GM21529 (cell line): ENCODE data around the gene IMPDH1.
A peak's percentile ranks its signal among the peaks of the same experiment; 100 is the strongest.

ENCODE experiments used
- ATAC-seq: cut with Tn5 transposase; IDR thresholded peaks from one replicate; pipeline ENCODE4 v1.9.1; 2021; ENCODE audit not compliant: unreplicated experiment

The IMPDH1 gene

DNA sequence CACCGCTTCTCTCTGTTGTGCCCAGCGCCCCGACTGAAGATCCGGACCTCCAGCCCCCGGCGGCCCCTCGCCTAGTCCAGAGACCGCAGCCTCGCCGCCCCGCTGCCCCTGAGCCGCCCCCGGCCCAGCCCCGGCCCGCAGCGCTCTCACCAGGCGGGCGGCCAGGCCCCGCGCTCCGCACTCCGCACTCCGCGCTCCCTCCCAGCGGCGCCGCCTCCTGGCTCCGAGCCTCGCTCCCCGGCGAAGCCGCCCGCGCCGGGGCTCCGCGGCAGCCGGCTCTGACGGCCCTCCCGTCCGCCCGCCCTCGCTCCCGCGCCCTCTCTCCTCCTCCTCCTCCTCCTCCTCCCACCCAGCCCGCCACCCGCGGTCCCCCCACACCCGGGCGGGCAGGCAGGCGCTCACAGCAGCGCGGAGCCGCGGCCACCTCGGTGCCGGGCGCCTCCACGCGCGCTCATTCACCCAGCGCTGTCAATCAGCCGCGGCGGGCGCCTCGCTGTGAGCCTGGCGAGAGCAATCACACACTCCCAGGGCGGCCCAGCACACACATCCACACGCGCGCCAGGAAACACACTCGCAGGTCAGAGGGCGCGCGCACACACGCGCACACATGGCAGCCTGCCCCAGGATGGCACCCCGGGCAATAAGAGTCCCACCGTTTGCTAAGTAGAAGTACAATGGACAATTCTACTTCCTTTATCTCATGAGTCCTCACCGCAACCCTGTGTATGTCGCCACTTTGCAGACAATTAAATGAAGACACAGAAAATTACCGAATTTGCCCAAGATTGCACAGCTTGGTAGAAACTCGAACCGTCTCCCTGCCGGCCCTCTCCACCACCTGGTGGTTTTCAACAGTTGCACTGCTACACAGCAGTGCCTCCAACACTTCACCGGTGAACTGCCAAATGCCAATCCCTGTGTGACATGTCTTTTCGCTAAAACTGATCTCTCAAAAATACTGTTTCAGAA is 48.1 kb downstream of the IMPDH1 start, which contains the start of gene PRRT4:
PRRT4 (minus strand) TSS at position 280 of the 969 bp plus-strand sequence.
- no peak for ATAC-seq

GRCh38 chr7:128360359-128360678 is 49.5 kb downstream of the IMPDH1 start:
- ATAC-seq = no peak

- ATAC-seq = no peak
These were observed 49.8 kb downstream of the IMPDH1 start for GRCh38 chr7:128359939-128360338.

DNA sequence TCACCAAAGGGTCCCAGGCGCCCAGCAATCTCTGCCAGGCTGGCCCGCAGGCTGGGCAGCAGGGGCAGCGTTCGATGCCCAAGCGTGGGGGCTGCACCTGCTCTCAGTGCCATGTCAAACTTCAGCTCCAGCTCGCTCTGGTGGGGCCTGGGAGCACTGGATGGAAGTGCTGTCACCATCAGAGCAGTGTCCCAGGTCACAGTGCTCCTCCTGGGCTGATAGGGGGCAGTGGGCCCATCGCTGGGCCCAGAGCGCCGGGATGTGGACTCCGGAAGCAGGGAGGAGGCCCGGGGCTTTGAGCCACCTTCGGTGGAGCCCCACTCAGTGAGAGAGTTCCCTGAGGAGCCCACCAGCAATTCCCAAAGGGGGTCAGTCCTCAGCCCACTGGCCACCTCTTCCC is 50.4 kb downstream of the IMPDH1 start:
- ATAC-seq = no peak

DNA sequence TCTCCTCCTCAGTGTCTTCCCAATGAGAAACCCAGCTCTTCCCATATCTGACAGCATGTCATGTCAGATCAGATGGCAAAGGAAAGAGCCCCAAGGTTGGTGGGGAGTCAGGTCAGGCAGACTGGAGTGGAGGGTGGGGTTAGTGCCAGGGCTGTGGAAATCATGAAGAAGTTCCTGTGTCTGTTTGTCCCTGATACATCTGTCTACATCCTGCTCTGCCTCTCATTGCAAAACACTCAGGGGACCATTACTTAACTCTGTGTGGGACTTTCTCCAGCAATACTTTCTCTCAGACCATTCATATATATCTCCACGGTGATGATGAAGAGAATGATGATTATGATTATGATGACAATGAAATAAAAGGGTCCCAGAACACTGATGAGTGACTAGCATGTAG is 51.5 kb downstream of the IMPDH1 start:
- no peak for ATAC-seq

GRCh38 chr7:128357217-128357613 is 52.6 kb downstream of the IMPDH1 start:
- no peak for ATAC-seq

DNA sequence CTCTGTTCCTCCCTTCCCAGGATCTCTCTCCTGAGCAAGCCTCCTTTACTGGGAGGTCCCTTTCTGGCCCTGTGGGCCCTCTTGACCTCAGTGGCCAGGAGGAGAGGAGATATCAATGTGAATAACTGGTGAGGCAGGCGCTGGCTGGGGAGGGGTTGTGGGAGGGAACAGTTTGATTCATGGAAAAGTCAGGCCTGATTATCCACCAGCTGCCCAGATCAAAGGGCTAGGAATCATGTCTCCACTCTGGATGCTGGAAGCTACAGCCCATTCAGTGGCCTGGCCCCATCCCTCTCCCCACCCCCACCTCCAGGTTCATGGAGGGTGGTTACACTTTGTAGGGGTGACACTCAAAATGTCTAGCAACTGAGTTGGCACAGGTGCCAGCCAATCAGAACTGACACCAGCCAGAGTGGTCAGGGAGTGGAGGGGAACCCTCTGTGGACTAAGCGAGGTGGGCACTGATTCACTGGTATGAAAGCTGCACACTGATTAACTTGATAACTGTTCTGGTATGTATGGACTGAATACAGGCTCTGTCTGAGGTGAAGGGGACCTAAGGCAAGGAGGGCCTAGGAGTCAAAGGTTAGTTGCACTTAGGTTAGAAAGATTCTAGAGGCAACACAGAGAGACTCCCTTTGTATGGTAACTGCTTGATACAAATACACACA is 53.1 kb downstream of the IMPDH1 start:
- no peak for ATAC-seq

DNA sequence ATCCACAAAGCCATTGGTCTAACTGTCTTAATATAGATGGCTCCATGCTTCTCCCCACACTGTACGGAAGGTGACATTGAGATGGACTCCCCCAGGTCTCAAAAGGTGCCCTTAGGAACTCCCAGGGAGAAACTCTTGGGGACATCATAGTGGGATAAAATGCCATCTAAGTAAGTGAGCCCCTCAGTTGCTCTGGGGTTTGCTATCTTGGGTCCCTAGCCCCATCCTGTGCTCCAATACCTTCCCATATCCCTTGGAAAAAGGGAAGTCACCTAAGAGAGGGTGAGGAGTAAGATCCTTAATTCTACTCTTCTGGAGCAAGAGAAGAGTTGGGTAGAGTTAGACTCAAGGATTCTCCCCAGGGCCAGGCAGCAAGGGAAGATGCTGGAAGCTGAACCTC is 56.2 kb downstream of the IMPDH1 start:
- ATAC-seq = no peak

DNA sequence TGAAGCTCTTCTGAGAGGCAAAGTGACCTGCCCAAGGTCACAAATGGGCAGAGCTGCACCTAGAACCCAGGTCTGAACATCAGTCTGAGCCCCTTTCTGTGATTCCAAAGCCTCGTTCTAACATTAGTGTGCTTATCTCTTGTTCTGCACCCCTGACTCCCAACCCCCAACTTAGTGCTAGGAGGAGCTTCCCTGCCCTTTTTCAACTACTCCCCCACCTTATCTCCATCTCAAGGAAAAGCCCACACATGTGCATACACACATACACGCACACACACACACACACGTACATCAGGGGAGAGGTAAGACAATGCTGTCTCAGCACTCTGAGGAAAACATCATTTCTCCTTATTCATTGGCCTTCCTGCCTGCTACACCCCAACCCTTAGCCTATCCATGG is 56.6 kb downstream of the IMPDH1 start:
- no peak for ATAC-seq

DNA sequence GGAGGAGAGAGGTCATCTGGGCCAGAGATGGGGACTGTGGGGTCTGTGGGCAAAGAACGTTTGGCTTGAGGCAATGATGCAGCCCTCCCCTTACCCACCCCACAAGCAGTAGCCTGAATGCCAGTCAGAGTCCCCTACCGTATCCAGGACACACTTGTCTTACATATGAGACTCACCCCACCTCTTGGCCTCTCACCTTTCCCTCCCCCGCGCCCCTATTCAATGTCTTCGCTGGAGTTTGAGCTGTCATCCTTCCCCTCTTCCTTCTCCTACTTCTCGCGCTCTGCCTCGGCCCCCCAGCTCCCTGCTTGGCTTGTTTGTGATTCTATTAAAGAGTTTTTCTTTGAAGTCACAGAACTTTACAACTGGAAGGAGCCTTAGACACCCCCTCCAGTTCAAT is 57.1 kb downstream of the IMPDH1 start:
- ATAC-seq = no peak

- no peak for ATAC-seq
These were observed 57.6 kb downstream of the IMPDH1 start for GRCh38 chr7:128352153-128352537.

DNA sequence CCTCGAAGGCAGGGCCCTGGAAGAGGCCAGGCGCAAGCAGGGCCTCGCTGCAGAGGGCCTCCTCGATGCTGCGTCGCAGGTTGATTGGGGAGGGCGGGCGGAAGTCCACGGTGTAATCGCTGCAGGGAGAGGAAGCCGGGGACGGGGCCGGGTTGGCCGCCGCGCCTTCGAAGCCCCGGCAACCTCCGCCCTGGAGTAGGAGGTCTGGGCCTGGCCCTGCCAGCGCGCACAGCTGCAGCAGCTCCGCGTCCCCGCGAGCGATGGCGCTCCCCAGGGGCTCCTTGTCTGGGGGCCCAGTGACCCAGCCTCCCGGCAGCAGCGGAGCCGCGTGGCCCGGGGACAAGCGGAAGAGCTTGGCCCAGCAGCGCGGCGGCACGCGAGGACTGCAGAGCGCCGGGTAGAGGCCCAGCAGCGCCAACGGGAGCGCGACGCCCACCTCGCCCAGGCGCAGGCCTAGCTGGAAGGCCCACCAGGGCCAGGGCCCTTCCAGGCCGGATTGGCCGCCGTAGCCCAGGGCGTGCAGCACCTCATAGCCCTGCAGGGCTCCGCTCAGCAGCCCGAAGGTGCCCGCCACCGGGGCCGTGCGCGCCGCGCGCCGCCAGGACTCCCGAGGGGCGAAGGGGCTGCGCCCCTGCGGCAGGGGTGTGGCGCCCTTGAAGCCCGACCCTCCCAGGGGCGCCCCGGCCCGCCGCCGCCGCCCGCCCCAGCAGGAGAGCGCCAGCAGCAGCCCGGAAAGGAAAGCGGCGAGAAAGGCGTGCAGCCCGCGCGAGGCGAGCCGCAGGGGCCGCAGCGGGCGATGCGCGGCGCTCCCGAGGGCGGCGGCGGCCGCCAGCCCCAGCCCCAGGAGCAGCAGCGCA is 58.3 kb downstream of the IMPDH1 start:
- no peak for ATAC-seq

DNA sequence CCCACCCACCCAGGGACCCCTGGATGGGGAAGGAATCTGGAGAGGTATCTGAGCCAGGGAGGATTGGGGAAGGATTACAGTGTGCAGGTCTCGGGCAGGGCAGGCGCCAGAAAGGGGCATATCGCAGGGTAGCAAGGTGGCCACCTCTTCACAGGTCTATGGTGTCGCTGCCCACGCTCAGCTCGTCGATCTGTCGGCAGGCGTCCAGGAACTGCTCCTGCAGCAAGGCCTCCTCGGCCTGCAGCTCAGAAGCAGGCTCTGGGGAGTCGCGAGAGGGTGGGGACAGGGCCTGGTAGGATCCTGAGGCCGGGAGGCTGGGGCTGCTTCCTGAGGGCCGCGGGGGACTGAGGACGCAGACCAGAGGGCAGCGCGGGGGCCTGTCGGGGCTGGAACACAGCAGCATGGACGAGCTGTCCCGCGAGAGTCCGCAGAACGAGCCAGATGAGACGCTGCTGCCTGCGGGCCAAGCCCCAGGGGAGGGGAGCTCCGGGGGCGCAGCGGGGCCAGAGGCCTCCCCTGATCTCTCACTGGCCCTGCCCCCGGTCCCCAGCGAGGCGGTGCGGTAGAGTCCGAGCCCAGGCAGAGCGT is 59.0 kb downstream of the IMPDH1 start:
- ATAC-seq = no peak

- no peak for ATAC-seq
These were observed 60.3 kb downstream of the IMPDH1 start for GRCh38 chr7:128349466-128349825.

DNA sequence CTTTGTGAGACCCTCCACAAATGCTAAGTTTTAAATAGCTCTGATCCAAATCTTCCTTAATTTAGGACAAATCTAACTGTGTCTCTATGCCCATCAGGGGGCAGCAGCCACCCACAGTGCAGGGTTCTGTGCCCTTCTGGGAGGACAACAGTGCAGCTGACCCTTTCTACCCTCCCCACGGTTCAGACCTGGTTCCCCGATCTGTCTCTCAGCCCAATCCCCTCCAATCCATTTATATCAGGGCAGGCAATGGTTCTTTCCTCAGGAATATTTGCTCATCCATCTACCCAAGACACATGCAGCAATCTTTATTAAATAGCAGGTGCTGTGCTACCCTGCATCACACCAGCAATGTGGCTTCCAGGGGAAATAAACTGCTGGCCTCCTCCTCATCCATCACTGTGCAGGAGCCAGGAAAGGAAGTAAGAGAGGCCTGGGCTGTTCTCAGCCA is 62.1 kb downstream of the IMPDH1 start:
- no peak for ATAC-seq

DNA sequence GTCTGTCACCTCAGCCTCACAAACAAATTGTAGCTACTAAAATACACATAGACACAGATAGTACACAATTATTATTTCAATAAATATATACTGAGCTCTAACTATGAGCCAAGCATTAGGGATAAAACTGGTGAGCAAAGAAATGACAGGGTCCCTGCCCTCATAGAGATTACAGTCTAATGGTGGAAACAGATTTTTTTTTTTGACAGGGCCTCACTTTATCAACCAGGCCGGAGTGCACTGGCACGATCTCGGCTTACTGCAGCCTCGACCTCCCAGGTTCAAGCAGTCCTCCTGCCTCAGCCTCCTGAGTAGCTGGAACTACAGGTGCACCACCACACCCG is 65.4 kb downstream of the IMPDH1 start:
- ATAC-seq = no peak

DNA sequence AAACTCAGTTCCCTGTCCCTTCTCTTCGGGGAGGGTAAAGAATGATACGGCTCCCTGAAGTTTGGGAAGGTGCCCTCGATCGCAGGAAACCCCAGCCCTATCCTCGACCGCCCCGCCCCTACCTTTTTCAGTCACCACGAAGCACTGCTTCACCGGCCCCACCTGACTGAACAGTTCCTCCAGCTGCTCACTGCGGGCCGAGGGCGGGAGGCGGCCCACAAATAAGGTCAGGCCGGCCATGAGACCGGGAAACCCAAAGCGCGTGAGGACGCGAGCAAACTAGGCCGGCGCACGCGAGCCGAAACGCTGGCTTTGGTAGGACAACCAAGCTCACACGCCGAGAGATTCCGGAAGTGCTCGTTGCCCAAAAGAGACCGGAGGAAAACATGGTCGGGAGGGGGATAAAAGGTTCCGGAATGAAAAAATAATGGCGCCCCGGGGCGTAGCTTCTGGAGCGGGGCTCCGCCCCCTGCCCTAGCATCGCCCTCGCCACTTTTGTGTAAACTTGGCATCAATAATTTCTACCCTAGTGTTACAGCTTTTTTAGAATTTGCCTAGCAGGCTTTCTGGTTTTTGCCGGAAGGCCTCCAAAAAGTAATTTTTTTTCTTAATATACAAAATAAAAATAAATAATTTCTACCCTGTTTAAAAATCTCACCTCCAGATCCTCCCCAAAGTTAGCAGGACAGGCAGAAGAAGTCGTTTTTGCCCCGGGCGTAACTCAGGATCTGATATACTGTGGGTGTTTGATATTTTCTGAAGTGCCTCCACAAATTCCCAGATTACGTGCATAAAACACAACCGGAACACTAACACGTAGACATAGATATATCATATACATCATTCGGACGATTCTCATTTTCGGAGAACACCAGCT is 66.0 kb downstream of the IMPDH1 start, which contains the start of gene RBM28:
RBM28 (minus strand) TSS at position 355 of the 877 bp plus-strand sequence; CDS start at position 240, 115 bp downstream.
- ATAC-seq = peak; percentile 92
